ENCODE data around the gene PKD1.

Gene PKD1

GRCh38 chr16:2071454-2072202 is 64.1 kb downstream of the PKD1 start:
- no peak overlapping the region for H3K4me3 ChIP-seq (ENCODE audit: low read depth, low read length)
- TF ChIP-seq MAX (IDR thresholded peaks at IDR 0.05; ENCODE audit: low read depth, low read length) = no peak
- no peak for TF ChIP-seq CTCF (IDR thresholded peaks at IDR 0.05; ENCODE audit: low read depth, low read length)
- no peak for TF ChIP-seq POLR2A (IDR thresholded peaks at IDR 0.05; ENCODE audit: extremely low read depth, insufficient read length)
- TF ChIP-seq MYC (IDR thresholded peaks at IDR 0.05; ENCODE audit: low read depth, low read length) = no peak
- no peak for DNase-seq (ENCODE audit: low read depth)

GRCh38 chr16:2070576-2071453 is 64.9 kb downstream of the PKD1 start:
- DNase-seq (ENCODE audit: low read depth) = no peak
- no peak overlapping the region for H3K4me3 ChIP-seq (ENCODE audit: low read depth, low read length)
- no peak for TF ChIP-seq MYC (IDR thresholded peaks at IDR 0.05; ENCODE audit: low read depth, low read length)
- no peak for TF ChIP-seq POLR2A (IDR thresholded peaks at IDR 0.05; ENCODE audit: extremely low read depth, insufficient read length)
- TF ChIP-seq MAX (IDR thresholded peaks at IDR 0.05; ENCODE audit: low read depth, low read length) = no peak
- TF ChIP-seq CTCF (IDR thresholded peaks at IDR 0.05; ENCODE audit: low read depth, low read length) = no peak

GRCh38 chr16:2066139-2066538 is 69.6 kb downstream of the PKD1 start:
- TF ChIP-seq POLR2A (IDR thresholded peaks at IDR 0.05; ENCODE audit: extremely low read depth, insufficient read length) (no peak), MYC (IDR thresholded peaks at IDR 0.05; ENCODE audit: low read depth, low read length) (no peak), CTCF (IDR thresholded peaks at IDR 0.05; ENCODE audit: low read depth, low read length) (no peak), MAX (IDR thresholded peaks at IDR 0.05; ENCODE audit: low read depth, low read length) (no peak)
- DNase-seq (ENCODE audit: low read depth) = no peak
- no peak overlapping the region for H3K4me3 ChIP-seq (ENCODE audit: low read depth, low read length)

- TF ChIP-seq MAX (IDR thresholded peaks at IDR 0.05; ENCODE audit: low read depth, low read length) = no peak
- TF ChIP-seq MYC (IDR thresholded peaks at IDR 0.05; ENCODE audit: low read depth, low read length) = no peak
- no peak for TF ChIP-seq POLR2A (IDR thresholded peaks at IDR 0.05; ENCODE audit: extremely low read depth, insufficient read length)
- TF ChIP-seq CTCF (IDR thresholded peaks at IDR 0.05; ENCODE audit: low read depth, low read length) = no peak
- no peak for DNase-seq (ENCODE audit: low read depth)
- H3K4me3 ChIP-seq (ENCODE audit: low read depth, low read length) = no peak overlapping the region
Observed at GRCh38 chr16:2064368-2064945, 71.2 kb downstream of the PKD1 start.

GRCh38 chr16:2063861-2064260 is 71.8 kb downstream of the PKD1 start:
- TF ChIP-seq CTCF (IDR thresholded peaks at IDR 0.05; ENCODE audit: low read depth, low read length) (no peak), MAX (IDR thresholded peaks at IDR 0.05; ENCODE audit: low read depth, low read length) (no peak), POLR2A (IDR thresholded peaks at IDR 0.05; ENCODE audit: extremely low read depth, insufficient read length) (no peak), MYC (IDR thresholded peaks at IDR 0.05; ENCODE audit: low read depth, low read length) (no peak)
- H3K4me3 ChIP-seq (ENCODE audit: low read depth, low read length) = no peak overlapping the region
- DNase-seq (ENCODE audit: low read depth) = no peak

All from NB4 (cell line).